ENCODE measurements around the gene TMEM127. TPM values are rescaled to one million over a fixed set of nuclear protein-coding genes. Genes with fewer than 3 reads are reported as not detected.

TMEM127 gene
- total RNA-seq, 1 experiment from 2014 or later: 25.5 TPM

DNA sequence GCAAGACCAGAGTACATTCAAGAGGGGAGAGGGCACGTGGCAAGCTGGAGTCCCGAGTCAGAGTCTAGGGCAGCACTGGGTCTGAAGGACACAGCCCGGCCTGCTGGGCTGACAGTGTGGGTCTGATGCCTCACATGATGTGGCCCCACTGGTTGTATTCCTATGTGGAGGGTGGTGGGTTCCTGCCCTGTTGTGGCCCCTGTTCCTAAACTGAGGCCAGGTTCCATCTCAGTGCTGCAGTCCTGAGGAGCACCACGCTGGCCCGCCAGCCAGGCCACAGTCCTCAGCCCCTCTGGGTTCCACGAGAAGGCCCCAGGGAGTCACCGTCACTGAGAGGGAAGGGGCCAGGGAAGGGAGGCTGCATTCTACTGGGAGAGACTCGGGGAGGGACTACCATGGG is 13.3 kb downstream of the TMEM127 start:
- intact Hi-C loops (cut with micrococcal nuclease; ENCODE audit: unreplicated experiment): no loop called here
- H3K27me3 ChIP-seq (replicated peaks; ENCODE audit: insufficient read depth, low read depth, low read length, poor library complexity): no peaks in the 10 kb centered on the region
- no peak overlapping the region for H3K27ac ChIP-seq (ENCODE audit: low read depth, low read length, poor library complexity, severe bottlenecking)
- H3K4me1 ChIP-seq (ENCODE audit: insufficient read depth, low read length, poor library complexity, severe bottlenecking): no peaks in the 10 kb centered on the region
- no peaks in the 10 kb centered on the region for H3K9me3 ChIP-seq (ENCODE audit: low read depth, low read length, poor library complexity, severe bottlenecking)
- ChIA-PET CTCF (no interaction called here), POLR2A (ENCODE audit: low non-redundant PET) (no interaction called here)
- peaks cover 11% of the 10 kb centered on the region for H3K36me3 ChIP-seq (ENCODE audit: insufficient read depth, low read length, poor library complexity, severe bottlenecking)
- no peak for DNase-seq (ENCODE audit: low spot score)
- no TSS peak for BruUV-seq (replicated peaks)
- TF ChIP-seq CTCF (conservative IDR thresholded peaks at IDR 0.05; ENCODE audit: low read depth, low read length) (no peak), EZH2 (IDR thresholded peaks at IDR 0.05; ENCODE audit: borderline replicate concordance, low read depth, low read length, poor library complexity, severe bottlenecking) (no peak)
- H3K4me3 ChIP-seq (ENCODE audit: low read depth, low read length, poor library complexity, severe bottlenecking): no peak overlapping the region

DNA sequence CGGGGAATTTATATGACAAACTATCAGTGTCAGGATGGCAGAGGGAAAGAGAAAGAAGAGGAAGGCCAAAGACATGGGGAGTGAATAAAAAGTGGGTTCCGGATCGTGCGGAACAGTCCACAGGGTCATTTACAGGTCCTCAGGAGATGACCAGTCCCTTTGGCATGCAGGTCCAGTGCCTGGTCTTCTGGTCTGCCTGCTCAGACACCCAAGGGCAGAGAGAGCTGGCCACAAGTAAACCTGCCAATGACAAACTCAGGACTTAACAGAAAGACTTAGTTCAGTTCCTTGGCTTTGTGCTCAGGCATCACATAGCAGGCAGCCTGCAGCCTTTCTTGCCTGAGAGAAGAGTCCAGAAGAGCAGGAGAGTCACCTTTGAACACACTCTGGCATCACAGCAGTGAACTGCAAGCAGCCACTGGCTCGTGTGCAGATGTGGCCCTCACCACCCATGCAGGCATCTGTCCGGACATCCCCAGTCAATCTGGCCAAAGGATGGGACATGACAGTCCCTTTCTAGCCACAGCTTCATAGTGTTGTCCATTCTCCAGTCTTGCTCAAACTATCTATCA is 14.0 kb downstream of the TMEM127 start:
- intact Hi-C loops (cut with micrococcal nuclease; ENCODE audit: unreplicated experiment): no loop called here
- no peak for DNase-seq (ENCODE audit: low spot score)

GRCh38 chr2:96250188-96250587 is 15.6 kb downstream of the TMEM127 start:
- POLR2A ChIA-PET (ENCODE audit: low non-redundant PET): no interaction called here

More for the DNA sequence above, 14.0 kb downstream of the TMEM127 start:
- H3K9me3 ChIP-seq (ENCODE audit: low read depth, low read length, poor library complexity, severe bottlenecking): no peaks in the 10 kb centered on the region
- POLR2A ChIA-PET (ENCODE audit: low non-redundant PET): no interaction called here
- peaks cover 11% of the 10 kb centered on the region for H3K36me3 ChIP-seq (ENCODE audit: insufficient read depth, low read length, poor library complexity, severe bottlenecking)
- BruUV-seq (replicated peaks): no TSS peak
- no peaks in the 10 kb centered on the region for H3K4me1 ChIP-seq (ENCODE audit: insufficient read depth, low read length, poor library complexity, severe bottlenecking)
- no peak overlapping the region for H3K27ac ChIP-seq (ENCODE audit: low read depth, low read length, poor library complexity, severe bottlenecking)
- CTCF ChIA-PET: no interaction called here
- no peak overlapping the region for H3K4me3 ChIP-seq (ENCODE audit: low read depth, low read length, poor library complexity, severe bottlenecking)
- TF ChIP-seq EZH2 (IDR thresholded peaks at IDR 0.05; ENCODE audit: borderline replicate concordance, low read depth, low read length, poor library complexity, severe bottlenecking) (no peak), CTCF (conservative IDR thresholded peaks at IDR 0.05; ENCODE audit: low read depth, low read length) (no peak)
- H3K27me3 ChIP-seq (replicated peaks; ENCODE audit: insufficient read depth, low read depth, low read length, poor library complexity): no peaks in the 10 kb centered on the region

More at GRCh38 chr2:96250188-96250587, 15.6 kb downstream of the TMEM127 start:
- no peak for TF ChIP-seq EZH2 (IDR thresholded peaks at IDR 0.05; ENCODE audit: borderline replicate concordance, low read depth, low read length, poor library complexity, severe bottlenecking)
- no peak for TF ChIP-seq CTCF (conservative IDR thresholded peaks at IDR 0.05; ENCODE audit: low read depth, low read length)
- no peak overlapping the region for H3K27ac ChIP-seq (ENCODE audit: low read depth, low read length, poor library complexity, severe bottlenecking)
- no peaks in the 10 kb centered on the region for H3K4me1 ChIP-seq (ENCODE audit: insufficient read depth, low read length, poor library complexity, severe bottlenecking)
- no peaks in the 10 kb centered on the region for H3K9me3 ChIP-seq (ENCODE audit: low read depth, low read length, poor library complexity, severe bottlenecking)
- H3K27me3 ChIP-seq (replicated peaks; ENCODE audit: insufficient read depth, low read depth, low read length, poor library complexity): no peaks in the 10 kb centered on the region
- H3K36me3 ChIP-seq (ENCODE audit: insufficient read depth, low read length, poor library complexity, severe bottlenecking): peaks cover 7% of the 10 kb centered on the region
- no TSS peak for BruUV-seq (replicated peaks)
- intact Hi-C loops (cut with micrococcal nuclease; ENCODE audit: unreplicated experiment): no loop called here
- no peak overlapping the region for H3K4me3 ChIP-seq (ENCODE audit: low read depth, low read length, poor library complexity, severe bottlenecking)
- CTCF ChIA-PET: no interaction called here
- no peak for DNase-seq (ENCODE audit: low spot score)
